PC-9 (cell line): ENCODE results near the gene SMIM11. TPM values are rescaled to one million over a fixed set of nuclear protein-coding genes. Genes with fewer than 3 reads are reported as not detected.

Experiments
- BruUV-seq: library from RNA; stranded (reverse); fragments of 400-500 nt; replicated peaks from 2 replicates; lab custom pipeline; 2021; lab: Mats Ljungman, UMichigan
- CTCF ChIA-PET: fragments of 300-600 bp; sonication (Branson Sonifier 250); formaldehyde crosslinking; loops from one replicate; lab custom pipeline; 2022; ENCODE audit warnings: antibody characterized with exemption; lab: Charles Lee
- POLR2A ChIA-PET: fragments of 300-600 bp; sonication (Branson Sonifier 250); formaldehyde crosslinking; loops from one replicate; lab custom pipeline; 2022; ENCODE audit warnings: antibody characterized with exemption; ENCODE audit not compliant: unreplicated experiment; lab: Charles Lee
- DNase-seq, 2 experiments: peaks; one replicate each; pipeline versions ENCODE4 v3.0.0 to v3.0.0-alpha.2; 2015 to 2022; ENCODE audit warnings: mixed read lengths in 1 of 2
- H2AFZ ChIP-seq: fragments of 200-600 bp; sonication (generic); 2 replicates; pipeline ENCODE4 v1.8.1; 2017; ENCODE audit warnings: antibody characterized with exemption
- H3F3A ChIP-seq: fragments of 200-600 bp; sonication (generic); 2 replicates; pipeline ENCODE4 v1.8.1; 2017; ENCODE audit warnings: antibody characterized with exemption, mild to moderate bottlenecking, low read depth; ENCODE audit not compliant: insufficient read depth
- H3K27ac ChIP-seq: fragments of 200-600 bp; sonication (generic); 2 replicates; pipeline ENCODE4 v1.6.1; 2016; ENCODE audit warnings: mixed run types
- H3K27me3 ChIP-seq: fragments of 200-600 bp; sonication (generic); 2 replicates; pipeline ENCODE4 v1.6.1; 2016; ENCODE audit warnings: low read depth, mixed run types; ENCODE audit not compliant: insufficient read depth
- H3K36me3 ChIP-seq: fragments of 200-600 bp; sonication (generic); 2 replicates; pipeline ENCODE4 v1.6.1; 2016; ENCODE audit warnings: low read depth, mixed run types
- H3K4me1 ChIP-seq: fragments of 200-600 bp; sonication (generic); replicated peaks from 2 replicates; pipeline ENCODE4 v1.6.1; 2016; ENCODE audit warnings: mixed run types; ENCODE audit not compliant: insufficient read depth
- H3K4me2 ChIP-seq: fragments of 200-600 bp; sonication (generic); 2 replicates; pipeline ENCODE4 v1.6.1; 2017; ENCODE audit warnings: mixed run types
- H3K4me3 ChIP-seq: fragments of 200-600 bp; sonication (generic); 2 replicates; pipeline ENCODE4 v1.6.1; 2016; ENCODE audit warnings: mixed run types
- H3K79me2 ChIP-seq: fragments of 200-600 bp; sonication (generic); 2 replicates; pipeline ENCODE4 v1.6.1; 2017; ENCODE audit warnings: low read depth, mixed run types
- H3K9me2 ChIP-seq: fragments of 200-600 bp; sonication (generic); 2 replicates; pipeline ENCODE4 v1.8.1; 2017; ENCODE audit warnings: mild to moderate bottlenecking; ENCODE audit not compliant: insufficient read depth
- H3K9me3 ChIP-seq: fragments of 200-600 bp; sonication (generic); 2 replicates; pipeline ENCODE4 v1.8.1; 2016; ENCODE audit warnings: low read depth; ENCODE audit not compliant: insufficient read depth
- H4K20me1 ChIP-seq: fragments of 200-600 bp; sonication (generic); 2 replicates; pipeline ENCODE4 v1.8.1; 2017; ENCODE audit not compliant: insufficient read depth
- EZH2 ChIP-seq: fragments of 200-600 bp; sonication (generic); IDR thresholded peaks from 2 replicates; pipeline ENCODE4 v1.8.0; 2017; ENCODE audit warnings: antibody characterized with exemption, low read depth
- intact Hi-C: fragments of 100-400 bp; cut with micrococcal nuclease; formaldehyde crosslinking; loops from one replicate; pipeline ENCODE4 v1.10.0; 2022; ENCODE audit not compliant: unreplicated experiment
- total RNA-seq: library from RNA; stranded (reverse); gene quantifications from 2 replicates; pipeline ENCODE4 v1.2.3, GENCODE V29; 2021
- TF ChIP-seq, protein P1 (sequence below): fragments of 200-600 bp; sonication (generic); conservative IDR thresholded peaks from 2 replicates; pipeline ENCODE4 v1.6.1; 2017; ENCODE audit warnings: mixed run types, antibody characterized with exemption, mild to moderate bottlenecking, moderate library complexity

SMIM11 gene
- total RNA-seq, 1 experiment from 2014 or later = 3.1 TPM

DNA sequence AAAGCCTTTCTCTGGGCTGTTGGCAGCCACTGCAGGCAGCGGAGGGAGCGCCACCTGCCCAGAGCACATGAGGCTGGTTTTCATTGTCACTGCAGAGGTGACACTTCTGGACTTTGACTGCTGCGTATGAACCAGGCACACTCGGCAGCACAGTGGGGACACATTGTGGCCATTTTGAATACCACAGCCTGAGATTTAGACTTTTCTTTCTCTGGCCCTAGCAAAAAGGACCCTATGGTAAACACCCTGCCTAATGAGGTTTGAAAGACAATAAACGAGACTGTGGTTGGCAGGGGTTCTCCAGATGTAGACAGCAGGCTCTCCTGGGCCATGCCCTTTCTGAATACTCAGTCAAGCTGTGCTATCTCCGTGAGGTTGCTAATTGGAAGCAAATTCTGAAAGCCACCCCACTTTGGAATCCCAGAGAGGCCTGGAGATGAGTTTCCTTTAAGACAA is 23.5 kb upstream of the SMIM11 start:
- ChIA-PET CTCF (no interaction called here), POLR2A (no interaction called here)
- Histone ChIP-seq H3K27ac (no peak overlapping the region), H2AFZ (no peak overlapping the region), H3K9me2 (no peaks in the 10 kb centered on the region), H3K4me2 (no peak overlapping the region), H3K79me2 (no peaks in the 10 kb centered on the region), H3K9me3 (no peaks in the 10 kb centered on the region), H3K27me3 (no peaks in the 10 kb centered on the region), H3K4me3 (no peak overlapping the region), H4K20me1 (no peaks in the 10 kb centered on the region), H3K36me3 (no peaks in the 10 kb centered on the region), H3K4me1 (no peaks in the 10 kb centered on the region), H3F3A (no peaks in the 10 kb centered on the region)
- DNase-seq = peak in 1 of 2 experiments; percentile 27
- intact Hi-C loops = loop anchor here (1.0 kb wide), 1 partner anchor 429 kb away; no protein-coding TSS in a partner anchor
- TF ChIP-seq, protein P1, sequence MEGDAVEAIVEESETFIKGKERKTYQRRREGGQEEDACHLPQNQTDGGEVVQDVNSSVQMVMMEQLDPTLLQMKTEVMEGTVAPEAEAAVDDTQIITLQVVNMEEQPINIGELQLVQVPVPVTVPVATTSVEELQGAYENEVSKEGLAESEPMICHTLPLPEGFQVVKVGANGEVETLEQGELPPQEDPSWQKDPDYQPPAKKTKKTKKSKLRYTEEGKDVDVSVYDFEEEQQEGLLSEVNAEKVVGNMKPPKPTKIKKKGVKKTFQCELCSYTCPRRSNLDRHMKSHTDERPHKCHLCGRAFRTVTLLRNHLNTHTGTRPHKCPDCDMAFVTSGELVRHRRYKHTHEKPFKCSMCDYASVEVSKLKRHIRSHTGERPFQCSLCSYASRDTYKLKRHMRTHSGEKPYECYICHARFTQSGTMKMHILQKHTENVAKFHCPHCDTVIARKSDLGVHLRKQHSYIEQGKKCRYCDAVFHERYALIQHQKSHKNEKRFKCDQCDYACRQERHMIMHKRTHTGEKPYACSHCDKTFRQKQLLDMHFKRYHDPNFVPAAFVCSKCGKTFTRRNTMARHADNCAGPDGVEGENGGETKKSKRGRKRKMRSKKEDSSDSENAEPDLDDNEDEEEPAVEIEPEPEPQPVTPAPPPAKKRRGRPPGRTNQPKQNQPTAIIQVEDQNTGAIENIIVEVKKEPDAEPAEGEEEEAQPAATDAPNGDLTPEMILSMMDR = peak; percentile 60
- no peak for TF ChIP-seq EZH2
- no TSS peak for BruUV-seq

GRCh38 chr21:34352556-34352955 is 22.8 kb upstream of the SMIM11 start:
- Histone ChIP-seq H3K27me3 (no peaks in the 10 kb centered on the region), H3F3A (no peaks in the 10 kb centered on the region), H3K4me1 (no peaks in the 10 kb centered on the region), H2AFZ (no peak overlapping the region), H3K9me2 (no peaks in the 10 kb centered on the region), H3K4me2 (no peak overlapping the region), H3K27ac (no peak overlapping the region), H3K9me3 (no peaks in the 10 kb centered on the region), H3K36me3 (no peaks in the 10 kb centered on the region), H3K4me3 (no peak overlapping the region), H3K79me2 (no peaks in the 10 kb centered on the region), H4K20me1 (no peaks in the 10 kb centered on the region)
- no TSS peak for BruUV-seq
- TF ChIP-seq, protein P1 = no peak
- TF ChIP-seq EZH2 = no peak
- ChIA-PET POLR2A (no interaction called here), CTCF (no interaction called here)
- intact Hi-C loops = no loop called here
- no peak for DNase-seq

DNA sequence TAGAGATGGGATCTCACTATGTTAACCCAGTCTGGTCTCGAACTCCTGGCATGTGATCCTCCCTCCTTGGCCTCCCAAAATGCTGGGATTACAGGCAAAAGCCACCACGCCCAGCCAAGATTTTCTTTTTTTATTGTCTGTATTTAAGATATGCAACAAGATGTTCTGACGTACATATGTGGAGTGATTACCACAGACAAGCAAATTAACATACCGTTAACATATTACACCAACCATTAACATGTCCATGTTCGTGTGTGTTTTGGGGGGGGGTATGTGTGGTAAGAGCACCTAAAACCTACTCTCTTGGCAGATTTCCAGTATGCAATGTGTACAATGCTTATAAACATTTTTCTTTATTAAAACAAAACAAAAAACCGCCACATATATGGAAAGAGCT is 22.1 kb upstream of the SMIM11 start:
- Histone ChIP-seq H4K20me1 (no peaks in the 10 kb centered on the region), H3K36me3 (no peaks in the 10 kb centered on the region), H3K9me3 (no peaks in the 10 kb centered on the region), H3F3A (no peaks in the 10 kb centered on the region), H3K9me2 (no peaks in the 10 kb centered on the region), H3K4me1 (no peaks in the 10 kb centered on the region), H3K79me2 (no peaks in the 10 kb centered on the region), H3K27me3 (no peaks in the 10 kb centered on the region), H3K4me2 (no peak overlapping the region), H3K27ac (no peak overlapping the region), H2AFZ (no peak overlapping the region), H3K4me3 (no peak overlapping the region)
- CTCF ChIA-PET = interaction anchor here (0.7 kb wide), 2 partner anchors 185 to 429 kb away, joined by 4 to 10 read pairs; no protein-coding TSS in a partner anchor
- TF ChIP-seq, protein P1 = no peak
- no peak for TF ChIP-seq EZH2
- no TSS peak for BruUV-seq
- intact Hi-C loops = no loop called here
- DNase-seq = no peak
- POLR2A ChIA-PET = no interaction called here
